Measurements from ENCODE around the gene NTF3.
A peak's percentile ranks its signal among the peaks of the same experiment; 100 is the strongest.

The NTF3 gene

DNA sequence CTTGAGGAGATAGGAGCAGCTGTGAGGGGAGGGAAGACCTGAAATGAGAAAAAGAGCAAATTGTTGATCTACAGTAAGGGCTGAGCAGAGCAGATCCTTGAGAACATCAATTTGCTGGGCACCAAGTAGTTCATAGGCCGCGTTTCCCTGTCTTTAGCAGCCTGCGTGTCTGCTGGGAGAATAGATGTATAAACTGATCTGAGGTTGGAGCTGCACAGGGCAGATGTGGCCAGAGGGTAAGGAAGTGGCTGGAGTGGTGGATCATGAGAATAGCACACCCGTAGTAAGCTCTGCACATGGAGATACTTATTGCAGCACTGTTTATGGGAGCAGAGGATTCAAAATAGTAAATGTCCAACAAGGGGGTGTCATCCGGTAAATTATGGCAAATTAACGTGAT, 44.4 kb downstream of the NTF3 start:
- no peaks in the 10 kb centered on the region for H3K9me2 ChIP-seq (replicated peaks; ENCODE audit: control insufficient read depth, low read length)
- H3K4me1 ChIP-seq (ENCODE audit: control insufficient read depth, low read length) = peaks cover 92% of the 10 kb centered on the region
- H4K20me1 ChIP-seq (ENCODE audit: control insufficient read depth, insufficient read depth, low read depth, low read length) = no peaks in the 10 kb centered on the region
- no peak for TF ChIP-seq EZH2phosphoT487 (IDR thresholded peaks at IDR 0.05; ENCODE audit: borderline replicate concordance, low read length)
- TF ChIP-seq, protein P1, sequence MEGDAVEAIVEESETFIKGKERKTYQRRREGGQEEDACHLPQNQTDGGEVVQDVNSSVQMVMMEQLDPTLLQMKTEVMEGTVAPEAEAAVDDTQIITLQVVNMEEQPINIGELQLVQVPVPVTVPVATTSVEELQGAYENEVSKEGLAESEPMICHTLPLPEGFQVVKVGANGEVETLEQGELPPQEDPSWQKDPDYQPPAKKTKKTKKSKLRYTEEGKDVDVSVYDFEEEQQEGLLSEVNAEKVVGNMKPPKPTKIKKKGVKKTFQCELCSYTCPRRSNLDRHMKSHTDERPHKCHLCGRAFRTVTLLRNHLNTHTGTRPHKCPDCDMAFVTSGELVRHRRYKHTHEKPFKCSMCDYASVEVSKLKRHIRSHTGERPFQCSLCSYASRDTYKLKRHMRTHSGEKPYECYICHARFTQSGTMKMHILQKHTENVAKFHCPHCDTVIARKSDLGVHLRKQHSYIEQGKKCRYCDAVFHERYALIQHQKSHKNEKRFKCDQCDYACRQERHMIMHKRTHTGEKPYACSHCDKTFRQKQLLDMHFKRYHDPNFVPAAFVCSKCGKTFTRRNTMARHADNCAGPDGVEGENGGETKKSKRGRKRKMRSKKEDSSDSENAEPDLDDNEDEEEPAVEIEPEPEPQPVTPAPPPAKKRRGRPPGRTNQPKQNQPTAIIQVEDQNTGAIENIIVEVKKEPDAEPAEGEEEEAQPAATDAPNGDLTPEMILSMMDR (IDR thresholded peaks at IDR 0.05; ENCODE audit: low read depth, low read length, poor library complexity, severe bottlenecking) = no peak
- H3K27ac ChIP-seq (ENCODE audit: low read depth, low read length) = peak overlapping the region; percentile 99
- no peaks in the 10 kb centered on the region for H3K79me2 ChIP-seq (ENCODE audit: control insufficient read depth, low read length)
- no peaks in the 10 kb centered on the region for H3K9me3 ChIP-seq (ENCODE audit: control insufficient read depth, insufficient read depth, low read length)
- peak overlapping the region; percentile 24 for H3K4me2 ChIP-seq (ENCODE audit: low read length)
- H3K36me3 ChIP-seq (ENCODE audit: control insufficient read depth, low read length) = peaks cover 19% of the 10 kb centered on the region; the same call in 1 of the 2 replicates
- no peak overlapping the region for H3K4me3 ChIP-seq (ENCODE audit: low read length)
- peaks cover 19% of the 10 kb centered on the region for H3F3A ChIP-seq (ENCODE audit: control insufficient read depth, insufficient read depth)
- no peaks in the 10 kb centered on the region for H3K27me3 ChIP-seq (ENCODE audit: control insufficient read depth, low read length)

GRCh38 chr12:5478081-5478706, 46.3 kb downstream of the NTF3 start:
- H3K79me2 ChIP-seq (ENCODE audit: control insufficient read depth, low read length) = no peaks in the 10 kb centered on the region
- peak overlapping the region; percentile 88 for H3K4me2 ChIP-seq (ENCODE audit: low read length)
- TF ChIP-seq, protein P1 (IDR thresholded peaks at IDR 0.05; ENCODE audit: low read depth, low read length, poor library complexity, severe bottlenecking) = no peak
- TF ChIP-seq EZH2phosphoT487 (IDR thresholded peaks at IDR 0.05; ENCODE audit: borderline replicate concordance, low read length) = no peak
- H3K27me3 ChIP-seq (ENCODE audit: control insufficient read depth, low read length) = no peaks in the 10 kb centered on the region
- H3K4me1 ChIP-seq (ENCODE audit: control insufficient read depth, low read length) = peaks cover 78% of the 10 kb centered on the region
- H4K20me1 ChIP-seq (ENCODE audit: control insufficient read depth, insufficient read depth, low read depth, low read length) = no peaks in the 10 kb centered on the region
- peaks cover 19% of the 10 kb centered on the region; the same call in 1 of the 2 replicates for H3K36me3 ChIP-seq (ENCODE audit: control insufficient read depth, low read length)
- H3F3A ChIP-seq (ENCODE audit: control insufficient read depth, insufficient read depth) = peaks cover 19% of the 10 kb centered on the region
- H3K27ac ChIP-seq (ENCODE audit: low read depth, low read length) = peak overlapping the region; percentile 99
- H3K9me2 ChIP-seq (replicated peaks; ENCODE audit: control insufficient read depth, low read length) = no peaks in the 10 kb centered on the region
- no peaks in the 10 kb centered on the region for H3K9me3 ChIP-seq (ENCODE audit: control insufficient read depth, insufficient read depth, low read length)
- peak overlapping the region; percentile 66 for H3K4me3 ChIP-seq (ENCODE audit: low read length)

GRCh38 chr12:5479761-5480160, 47.9 kb downstream of the NTF3 start:
- no peaks in the 10 kb centered on the region for H3K27me3 ChIP-seq (ENCODE audit: control insufficient read depth, low read length)
- peaks cover 19% of the 10 kb centered on the region; the same call in 1 of the 2 replicates for H3K36me3 ChIP-seq (ENCODE audit: control insufficient read depth, low read length)
- peak overlapping the region; percentile 99 for H3K27ac ChIP-seq (ENCODE audit: low read depth, low read length)
- TF ChIP-seq, protein P1 (IDR thresholded peaks at IDR 0.05; ENCODE audit: low read depth, low read length, poor library complexity, severe bottlenecking) = no peak
- TF ChIP-seq EZH2phosphoT487 (IDR thresholded peaks at IDR 0.05; ENCODE audit: borderline replicate concordance, low read length) = no peak
- no peaks in the 10 kb centered on the region for H3K79me2 ChIP-seq (ENCODE audit: control insufficient read depth, low read length)
- no peak overlapping the region for H3K4me2 ChIP-seq (ENCODE audit: low read length)
- H3K4me3 ChIP-seq (ENCODE audit: low read length) = no peak overlapping the region
- no peaks in the 10 kb centered on the region for H3K9me3 ChIP-seq (ENCODE audit: control insufficient read depth, insufficient read depth, low read length)
- H3K9me2 ChIP-seq (replicated peaks; ENCODE audit: control insufficient read depth, low read length) = no peaks in the 10 kb centered on the region
- H4K20me1 ChIP-seq (ENCODE audit: control insufficient read depth, insufficient read depth, low read depth, low read length) = no peaks in the 10 kb centered on the region
- peaks cover 19% of the 10 kb centered on the region for H3F3A ChIP-seq (ENCODE audit: control insufficient read depth, insufficient read depth)
- peaks cover 62% of the 10 kb centered on the region for H3K4me1 ChIP-seq (ENCODE audit: control insufficient read depth, low read length)
